SK-N-SH (cell line): ENCODE measurements around the gene LRRC75A. TPM values are rescaled to one million over a fixed set of nuclear protein-coding genes. Genes with fewer than 3 reads are reported as not detected.

Experiments used
- CTCF ChIA-PET: fragments of 300-600, 350-600 bp; formaldehyde crosslinking; extraction: SDS; loops from one replicate; lab custom pipeline; 2021; lab: Yijun Ruan, JAX
- POLR2A ChIA-PET: fragments of 350-600 bp; sonication (Branson Sonifier 250); formaldehyde crosslinking; extraction: SDS; loops from one replicate; lab custom pipeline; 2020; ENCODE audit warnings: antibody characterized with exemption, inconsistent platforms; lab: Yijun Ruan, JAX
- DNase-seq: peaks from one replicate; pipeline ENCODE4 v3.0.0; 2012
- H2AFZ ChIP-seq: fragments of 200-600 bp; sonication (generic); 2 replicates; pipeline ENCODE4 v1.8.1; 2016; ENCODE audit warnings: antibody characterized with exemption, mild to moderate bottlenecking, low read depth
- H3F3A ChIP-seq: fragments of 200-600 bp; sonication (generic); replicated peaks from 2 replicates; pipeline ENCODE3; 2016; ENCODE audit warnings: antibody characterized with exemption, mild to moderate bottlenecking; ENCODE audit not compliant: insufficient read depth
- H3K27ac ChIP-seq, 2 experiments: fragments of 200-500 bp in 1 of 2; fragments of 200-600 bp in 1 of 2; sonication (Bioruptor generic) in 1 of 2; sonication (generic), shearing (Covaris generic) in 1 of 2; 2 replicates each; pipeline versions ENCODE4 v1.5.1 to v1.6.1; 2014 to 2016; ENCODE audit warnings: low read depth in 2 of 2, inconsistent platforms in 1 of 2, low read length in 1 of 2, mild to moderate bottlenecking in 1 of 2, mixed read lengths in 1 of 2
- H3K27me3 ChIP-seq: fragments of 200-600 bp; sonication (generic), shearing (Covaris generic); 2 replicates; pipeline ENCODE4 v1.6.1; 2016; ENCODE audit warnings: mixed run types; ENCODE audit not compliant: insufficient read depth
- H3K36me3 ChIP-seq, 2 experiments: fragments of 200-500 bp in 1 of 2; fragments of 200-600 bp in 1 of 2; sonication (Bioruptor generic) in 1 of 2; sonication (generic) in 1 of 2; replicated peaks in 1 of 2; 2 replicates each; pipeline versions ENCODE3 to v1.5.1; 2014 to 2016; ENCODE audit warnings: low read length in 1 of 2, mild to moderate bottlenecking in 1 of 2; ENCODE audit not compliant: insufficient read depth in 2 of 2, control insufficient read depth in 1 of 2
- H3K4me1 ChIP-seq, 2 experiments: fragments of 200-500 bp in 1 of 2; fragments of 200-600 bp in 1 of 2; sonication (Bioruptor generic) in 1 of 2; sonication (generic), shearing (Covaris generic) in 1 of 2; 2 replicates each; pipeline versions ENCODE4 v1.5.1 to v1.6.1; 2014 to 2016; ENCODE audit warnings: low read depth in 1 of 2, low read length in 1 of 2, mixed run types in 1 of 2; ENCODE audit not compliant: insufficient read depth in 2 of 2, control insufficient read depth in 1 of 2
- H3K4me2 ChIP-seq: fragments of 200-600 bp; sonication (generic), shearing (Covaris generic); 2 replicates; pipeline ENCODE4 v1.6.1; 2017; ENCODE audit warnings: mixed run types
- H3K4me3 ChIP-seq, 2 experiments: fragments of 200-500 bp in 1 of 2; fragments of 200-600 bp in 1 of 2; sonication (Bioruptor generic) in 1 of 2; sonication (generic), shearing (Covaris generic) in 1 of 2; 2 replicates each; pipeline versions ENCODE4 v1.5.1 to v1.8.1; 2014 to 2016; ENCODE audit warnings: low read depth in 2 of 2, inconsistent platforms in 1 of 2, low read length in 1 of 2, mild to moderate bottlenecking in 1 of 2, mixed read lengths in 1 of 2, moderate library complexity in 1 of 2
- H3K79me2 ChIP-seq: fragments of 200-600 bp; sonication (generic); 2 replicates; pipeline ENCODE4 v1.8.1; 2017; ENCODE audit warnings: mild to moderate bottlenecking; ENCODE audit not compliant: insufficient read depth
- H3K9ac ChIP-seq: fragments of 200-600 bp; sonication (generic); 2 replicates; pipeline ENCODE4 v1.6.1; 2017; ENCODE audit warnings: mixed run types
- H3K9me2 ChIP-seq: fragments of 200-600 bp; sonication (generic); 2 replicates; pipeline ENCODE4 v1.6.1; 2017; ENCODE audit warnings: mixed run types
- H3K9me3 ChIP-seq: fragments of 200-600 bp; sonication (generic); 2 replicates; pipeline ENCODE4 v1.6.1; 2017; ENCODE audit warnings: mixed run types, mild to moderate bottlenecking, moderate library complexity
- H4K20me1 ChIP-seq: fragments of 200-600 bp; sonication (generic); 2 replicates; pipeline ENCODE4 v1.6.1; 2017; ENCODE audit warnings: mild to moderate bottlenecking, mixed run types; ENCODE audit not compliant: insufficient read depth
- CHD2 ChIP-seq: fragments of 150-350 bp; IDR thresholded peaks from 2 replicates; pipeline ENCODE4 v1.6.1; 2018; ENCODE audit warnings: low read length; ENCODE audit not compliant: partially characterized antibody
- EZH2phosphoT487 ChIP-seq: fragments of 200-600 bp; sonication (generic); IDR thresholded peaks from 2 replicates; pipeline ENCODE4 v1.6.1; 2017; ENCODE audit warnings: low read depth, mixed run types, mild to moderate bottlenecking, antibody characterized with exemption, moderate library complexity, borderline replicate concordance
- FOXJ3 ChIP-seq: sonication (generic); formaldehyde crosslinking; IDR thresholded peaks from 2 replicates; pipeline ENCODE4 v1.5.1; 2020; ENCODE audit warnings: mild to moderate bottlenecking, missing genetic modification reagents
- GABPA ChIP-seq: IDR thresholded peaks from 2 replicates; pipeline ENCODE4 v1.4.0; 2012; ENCODE audit warnings: low read depth, mild to moderate bottlenecking
- GATA2 ChIP-seq: sonication (generic); formaldehyde crosslinking; IDR thresholded peaks from 2 replicates; pipeline ENCODE4 v1.5.0; 2020; ENCODE audit warnings: mild to moderate bottlenecking, missing genetic modification reagents
- IRF3 ChIP-seq: fragments of 150-350 bp; IDR thresholded peaks from 2 replicates; pipeline ENCODE4 v1.6.1; 2016; ENCODE audit warnings: mild to moderate bottlenecking, low read depth, low read length
- JUND ChIP-seq: IDR thresholded peaks from 2 replicates; pipeline ENCODE4 v1.4.0; 2012
- MXI1 ChIP-seq: IDR thresholded peaks from 2 replicates; pipeline ENCODE4 v1.6.1; 2012; ENCODE audit warnings: mild to moderate bottlenecking, low read depth, low read length, improper control_type of control experiment
- NRF1 ChIP-seq: IDR thresholded peaks from 2 replicates; pipeline ENCODE4 v1.6.1; 2012; ENCODE audit warnings: low read depth, mild to moderate bottlenecking, low read length
- POLR2AphosphoS5 ChIP-seq: IDR thresholded peaks from 2 replicates; pipeline ENCODE4 v1.6.1; 2012; ENCODE audit warnings: low read depth, low read length
- RAD21 ChIP-seq: IDR thresholded peaks from 2 replicates; pipeline ENCODE4 v1.6.1; 2012; ENCODE audit warnings: mild to moderate bottlenecking, low read length
- RCOR1 ChIP-seq: fragments of 150-350 bp; IDR thresholded peaks from 2 replicates; pipeline ENCODE4 v1.6.1; 2017; ENCODE audit warnings: antibody characterized with exemption, low read length
- REST ChIP-seq: IDR thresholded peaks from 2 replicates; pipeline ENCODE4 v1.6.1; 2012; ENCODE audit warnings: mild to moderate bottlenecking, low read depth, low read length, moderate library complexity
- RFX5 ChIP-seq: IDR thresholded peaks from 2 replicates; pipeline ENCODE4 v1.6.1; 2012; ENCODE audit warnings: mild to moderate bottlenecking, improper control_type of control experiment, low read length
- TAF1 ChIP-seq: IDR thresholded peaks from 2 replicates; pipeline ENCODE4 v1.6.1; 2012; ENCODE audit warnings: low read depth, mild to moderate bottlenecking, low read length, moderate library complexity, borderline replicate concordance
- TCF12 ChIP-seq: IDR thresholded peaks from 2 replicates; pipeline ENCODE4 v1.4.0; 2012
- TEAD4 ChIP-seq: IDR thresholded peaks from 2 replicates; pipeline ENCODE4 v1.4.0; 2012; ENCODE audit warnings: mild to moderate bottlenecking, borderline replicate concordance; ENCODE audit not compliant: insufficient read depth
- YY1 ChIP-seq: IDR thresholded peaks from 2 replicates; pipeline ENCODE4 v1.4.0; 2012; ENCODE audit warnings: low read depth, mild to moderate bottlenecking
- WGBS: methylation state at CpG from one replicate; pipeline ENCODE4 v1.1.6; 2017; ENCODE audit warnings: low lambda C conversion rate; 5-methylcytosine and 5-hydroxymethylcytosine counted together
- polyA plus RNA-seq, 3 experiments: library from polyadenylated mRNA; depleted of rRNA; stranded (reverse); fragments of >200 nt; gene quantifications; 2 replicates each; pipeline ENCODE4 v1.2.3, GENCODE V29; 2012

Gene LRRC75A
- polyA plus RNA-seq, 1 of the 3 experiments (the other 2 are of a cell fraction): 1.2 TPM

- H4K20me1 ChIP-seq: no peaks in the 10 kb centered on the region
- no peaks in the 10 kb centered on the region for H3K36me3 ChIP-seq
- no peaks in the 10 kb centered on the region for H3K9me3 ChIP-seq
- no peak overlapping the region for H2AFZ ChIP-seq
- no peak overlapping the region for H3K27ac ChIP-seq
- H3K79me2 ChIP-seq: no peaks in the 10 kb centered on the region
- H3K9me2 ChIP-seq: no peaks in the 10 kb centered on the region
- no peak overlapping the region for H3K9ac ChIP-seq
- no peaks in the 10 kb centered on the region for H3K27me3 ChIP-seq
- no peak overlapping the region for H3K4me3 ChIP-seq
- no peak for TF ChIP-seq MXI1
- TF ChIP-seq NRF1: no peak
- TF ChIP-seq RFX5: no peak
- no peak for TF ChIP-seq RCOR1
- no peak for TF ChIP-seq REST
- no peak for TF ChIP-seq TCF12
- no peak for TF ChIP-seq JUND
- no peak for TF ChIP-seq IRF3
- no peak for TF ChIP-seq EZH2phosphoT487
- TF ChIP-seq POLR2AphosphoS5: no peak
- no peak for TF ChIP-seq TEAD4
- no peak for TF ChIP-seq RAD21
- TF ChIP-seq FOXJ3: no peak
- peaks cover 0 to 59% of the 10 kb centered on the region in 2 experiments; a peak in 2 of 4 replicates for H3K4me1 ChIP-seq
- CTCF ChIA-PET: interaction anchor here (1.3 to 33.7 kb wide), 3 partner anchors 13 to 123 kb away, joined by 4 to 746 read pairs (median 68); no protein-coding TSS in a partner anchor
- POLR2A ChIA-PET: no interaction called here
- WGBS: 74% methylated on average over 5 of the region's 9 CpGs
- no peaks in the 10 kb centered on the region for H3F3A ChIP-seq
- no peak overlapping the region for H3K4me2 ChIP-seq
- DNase-seq: no peak
Observed at GRCh38 chr17:16466407-16466806, 25.6 kb downstream of the LRRC75A start.

GRCh38 chr17:16465861-16466338, 26.1 kb downstream of the LRRC75A start:
- H3K9me3 ChIP-seq: no peaks in the 10 kb centered on the region
- no peaks in the 10 kb centered on the region for H3K27me3 ChIP-seq
- H3K36me3 ChIP-seq: no peaks in the 10 kb centered on the region
- no peak overlapping the region for H3K27ac ChIP-seq
- no peaks in the 10 kb centered on the region for H3F3A ChIP-seq
- no peak overlapping the region for H3K4me2 ChIP-seq
- H3K9ac ChIP-seq: no peak overlapping the region
- no peaks in the 10 kb centered on the region for H4K20me1 ChIP-seq
- H3K9me2 ChIP-seq: no peaks in the 10 kb centered on the region
- no peak overlapping the region for H3K4me3 ChIP-seq
- no peaks in the 10 kb centered on the region for H3K79me2 ChIP-seq
- peaks cover 0 to 54% of the 10 kb centered on the region in 2 experiments; a peak in 2 of 4 replicates for H3K4me1 ChIP-seq
- no peak for TF ChIP-seq RCOR1
- TF ChIP-seq CHD2: no peak
- TF ChIP-seq GABPA: no peak
- TF ChIP-seq TAF1: no peak
- TF ChIP-seq MXI1: no peak
- no peak for TF ChIP-seq POLR2AphosphoS5
- TF ChIP-seq TEAD4: no peak
- no peak for TF ChIP-seq JUND
- TF ChIP-seq GATA2 (CRISPR knock-in tag): no peak
- TF ChIP-seq RFX5: no peak
- TF ChIP-seq FOXJ3: no peak
- TF ChIP-seq RAD21: no peak
- TF ChIP-seq YY1: no peak
- DNase-seq: no peak
- POLR2A ChIA-PET: no interaction called here
- 100% methylated on average over 4 of the region's 4 CpGs for WGBS
- CTCF ChIA-PET: interaction anchor here (1.3 to 33.7 kb wide), 3 partner anchors 13 to 123 kb away, joined by 4 to 746 read pairs (median 68); no protein-coding TSS in a partner anchor
- no peak overlapping the region for H2AFZ ChIP-seq
